GM18517 (cell line): ENCODE measurements around the gene HCRT.
"Not testable (repeated sequence)": the region's sequence is repeated elsewhere in the genome, so short reads cannot be mapped to it uniquely, and the experiment has no call there.

Experiments used
- ATAC-seq: cut with Tn5 transposase; IDR thresholded peaks from one replicate; pipeline ENCODE4 v1.9.1; 2021; ENCODE audit warnings: mild to moderate bottlenecking, moderate library complexity; ENCODE audit not compliant: unreplicated experiment

Gene HCRT

DNA sequence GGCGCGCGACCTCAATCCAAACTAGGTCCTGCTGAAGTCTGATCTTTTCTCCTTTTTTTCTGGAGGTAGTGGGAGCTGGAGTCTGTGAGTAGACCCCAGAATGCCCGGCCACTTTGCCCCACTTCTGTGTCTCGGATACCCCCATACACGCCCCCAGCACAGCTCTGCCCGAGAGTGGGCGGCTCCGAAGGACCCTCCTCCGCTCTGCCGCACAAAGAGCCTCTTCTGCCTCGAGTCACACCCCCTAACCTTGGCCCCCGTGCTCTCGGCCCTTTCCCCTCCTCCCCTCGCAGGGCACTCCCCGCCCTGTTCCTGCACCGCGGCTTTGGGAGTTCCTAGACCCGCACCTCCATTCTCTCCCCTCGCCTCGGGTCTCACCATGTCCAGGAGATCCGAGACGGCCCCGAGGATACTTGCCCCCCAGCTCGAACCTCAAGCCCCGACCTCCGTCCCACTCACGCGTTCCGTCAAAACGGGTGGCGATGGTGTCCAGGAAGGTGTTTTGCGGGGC, 4.8 kb downstream of the HCRT start:
- ATAC-seq = no peak

GRCh38 chr17:42179911-42180410, 5.3 kb downstream of the HCRT start:
- no peak for ATAC-seq

- no peak for ATAC-seq
Measured at GRCh38 chr17:42179335-42179734, 5.9 kb downstream of the HCRT start.

DNA sequence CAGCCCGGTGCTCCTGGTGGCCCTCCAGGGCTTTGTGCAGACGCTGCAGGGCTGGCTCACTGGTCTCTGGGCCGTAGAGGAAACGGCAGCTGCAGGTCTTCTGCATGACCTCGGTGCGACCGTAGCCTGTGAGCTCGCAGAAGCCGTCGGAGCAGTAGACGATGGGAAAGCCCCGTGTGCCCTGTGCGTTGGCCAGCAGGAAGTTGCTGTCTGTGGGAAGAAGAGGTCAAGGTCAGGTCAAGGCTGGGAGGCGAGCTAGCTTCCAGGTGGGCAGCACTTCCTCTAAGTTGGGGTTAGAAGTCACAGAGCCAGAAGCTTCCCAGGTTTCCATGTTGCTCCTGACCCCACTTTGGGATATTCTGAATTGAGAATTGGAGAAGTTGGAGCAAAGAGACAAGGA, 6.4 kb downstream of the HCRT start:
- no peak for ATAC-seq

DNA sequence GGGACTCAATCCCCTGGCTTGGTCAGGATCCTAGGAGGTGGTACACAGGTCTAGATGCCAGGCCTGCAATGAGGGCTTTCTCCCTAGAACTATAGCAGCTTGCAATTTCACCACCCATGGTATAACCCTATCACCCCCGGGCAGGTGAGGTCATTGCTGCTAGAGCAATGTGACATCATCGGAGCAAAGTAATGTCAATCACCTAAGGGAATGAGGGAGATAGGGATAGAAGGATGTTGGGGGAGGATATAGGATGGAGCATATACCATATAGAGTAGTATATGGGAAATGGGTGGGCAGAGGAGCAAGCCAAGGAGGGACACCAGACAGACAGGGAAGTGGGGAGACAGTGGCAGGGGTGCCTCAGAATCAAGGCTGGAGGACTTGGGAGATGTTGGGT, 7.6 kb downstream of the HCRT start:
- ATAC-seq = no peak

DNA sequence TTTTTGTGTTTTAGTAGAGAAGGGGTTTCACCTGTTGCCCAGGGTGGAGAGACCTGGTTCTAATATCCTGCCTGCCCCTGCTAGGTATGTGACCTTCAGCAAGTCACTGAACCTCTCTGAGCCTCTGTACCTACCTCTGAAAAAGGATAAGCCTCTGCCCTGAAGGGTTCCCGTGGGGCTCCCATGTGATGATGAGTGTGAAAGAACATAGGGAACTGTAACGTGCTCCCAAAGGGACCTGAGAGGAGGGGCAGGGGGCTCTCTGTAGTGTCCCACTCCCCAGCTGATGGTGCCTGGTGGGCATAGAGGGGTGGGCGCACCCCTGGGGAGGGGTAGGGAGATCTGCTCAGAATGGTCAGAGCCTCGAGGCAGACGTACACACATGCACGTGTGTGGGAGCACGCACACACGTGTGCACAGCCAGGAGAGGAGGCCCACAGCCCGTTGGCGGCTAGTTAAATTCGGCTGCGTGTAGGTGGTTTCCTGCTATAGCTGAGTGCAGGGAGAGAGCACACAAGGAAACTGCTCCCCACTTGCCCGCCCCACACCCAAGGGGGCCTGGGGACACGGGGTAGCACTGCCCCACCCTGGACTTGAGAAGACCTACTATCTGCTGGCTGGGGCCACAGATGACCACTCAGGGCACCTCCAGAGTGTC, 11.0 kb downstream of the HCRT start:
- ATAC-seq = no peak

DNA sequence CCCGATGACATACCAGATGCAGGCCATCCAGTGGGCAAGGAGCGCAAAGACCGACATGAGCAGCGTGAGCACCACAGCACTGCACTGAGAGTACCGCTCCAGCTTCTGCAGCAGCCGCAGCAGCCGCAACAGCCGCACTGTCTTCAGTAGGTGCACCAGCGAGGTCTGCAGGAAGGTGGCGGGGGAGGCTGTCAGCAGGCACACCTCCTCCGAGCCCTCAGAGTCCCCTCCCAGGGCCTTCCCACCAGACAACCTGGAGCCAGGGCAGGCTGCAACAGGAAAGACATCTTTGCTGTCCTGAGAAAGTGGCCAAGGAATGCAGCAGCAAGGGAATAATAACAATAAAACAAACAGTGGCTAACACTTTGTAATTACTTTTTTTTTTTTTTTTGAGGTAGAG, 13.4 kb downstream of the HCRT start:
- no peak for ATAC-seq

DNA sequence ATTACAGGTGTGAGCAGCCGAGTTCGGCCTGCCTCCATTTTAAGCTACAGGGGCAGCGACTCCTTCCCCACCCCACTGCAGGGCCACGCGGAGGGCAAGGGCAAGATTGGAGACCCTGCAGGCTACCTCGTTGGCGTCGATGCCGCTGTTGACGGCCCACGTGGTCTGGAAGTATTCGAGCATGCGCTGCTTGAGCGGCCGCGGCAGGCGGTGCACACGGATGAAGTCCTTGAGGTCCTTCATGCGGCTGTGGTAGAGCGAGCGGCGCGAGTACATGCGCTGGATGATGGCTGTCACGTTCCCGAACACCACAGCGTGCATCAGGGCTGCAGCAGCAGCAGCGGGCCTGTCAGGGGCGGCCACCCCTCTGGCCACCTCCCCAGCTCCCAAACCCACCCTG, 15.9 kb downstream of the HCRT start:
- no peak for ATAC-seq

DNA sequence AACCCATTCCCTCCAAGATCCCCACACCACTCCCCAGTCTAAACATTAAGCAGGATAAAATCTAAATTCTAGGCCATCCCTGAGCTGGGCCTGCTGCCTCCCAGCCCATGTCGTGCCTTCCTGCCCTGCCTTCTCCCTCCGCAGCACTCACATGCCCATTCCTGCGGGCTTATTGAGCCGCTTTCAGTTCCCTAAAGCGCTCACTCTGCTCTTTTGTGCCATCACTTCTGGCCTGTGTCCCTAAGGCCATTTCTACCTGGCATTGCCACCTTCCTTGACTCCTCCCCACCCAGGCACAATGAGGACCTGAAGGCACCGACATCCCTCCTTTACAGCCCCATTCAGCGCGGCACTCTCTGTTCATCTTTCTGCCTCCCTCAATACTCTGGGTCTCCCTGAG, 17.4 kb downstream of the HCRT start:
- no peak for ATAC-seq

DNA sequence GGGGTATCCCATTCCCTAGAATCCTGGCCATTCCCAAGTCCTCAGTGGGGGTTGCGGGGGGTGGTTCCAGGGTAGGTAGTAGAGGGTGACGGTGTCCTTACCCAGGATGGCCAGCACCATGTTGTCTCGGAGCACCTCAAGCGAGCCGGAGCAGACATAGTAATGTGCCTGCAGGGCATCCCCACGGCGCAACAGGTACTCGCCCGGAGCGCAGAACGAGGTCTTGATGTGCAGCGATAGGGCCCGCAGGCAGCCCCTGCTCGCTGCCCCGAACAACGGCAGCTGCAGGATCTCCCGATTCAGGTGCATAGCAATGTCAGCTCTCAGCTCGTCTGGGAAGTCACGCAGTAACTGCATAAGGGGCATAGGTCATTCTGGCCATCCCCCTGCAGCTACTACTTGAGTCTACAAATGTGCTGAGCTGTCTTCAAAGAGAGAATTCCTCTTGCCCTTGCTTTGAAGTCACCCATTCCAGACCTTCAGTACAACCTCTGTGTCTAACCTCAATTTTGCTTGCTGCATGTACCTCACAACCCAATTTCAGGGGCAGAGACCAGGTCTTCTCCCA, 19.0 kb downstream of the HCRT start:
- no peak for ATAC-seq

DNA sequence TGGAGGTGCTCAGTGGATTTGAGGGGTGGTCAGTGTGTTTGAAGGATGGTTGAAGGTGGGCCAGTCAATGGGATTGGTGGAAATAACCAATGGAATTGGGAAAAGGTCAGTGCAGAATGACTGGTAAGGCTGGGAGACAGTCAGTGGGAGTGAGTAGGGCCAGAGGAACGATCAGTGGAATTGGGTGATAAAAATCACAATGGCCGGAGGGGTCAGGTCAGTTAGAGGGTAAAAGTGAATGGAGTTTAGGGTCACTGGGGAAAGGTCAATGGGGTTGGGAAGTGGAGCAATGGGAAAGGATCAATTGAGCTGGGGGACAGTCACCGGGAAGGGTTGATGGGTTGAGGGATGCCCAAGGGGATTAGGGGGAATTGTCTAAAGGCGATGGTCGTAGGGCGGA, 19.5 kb downstream of the HCRT start:
- no peak for ATAC-seq

DNA sequence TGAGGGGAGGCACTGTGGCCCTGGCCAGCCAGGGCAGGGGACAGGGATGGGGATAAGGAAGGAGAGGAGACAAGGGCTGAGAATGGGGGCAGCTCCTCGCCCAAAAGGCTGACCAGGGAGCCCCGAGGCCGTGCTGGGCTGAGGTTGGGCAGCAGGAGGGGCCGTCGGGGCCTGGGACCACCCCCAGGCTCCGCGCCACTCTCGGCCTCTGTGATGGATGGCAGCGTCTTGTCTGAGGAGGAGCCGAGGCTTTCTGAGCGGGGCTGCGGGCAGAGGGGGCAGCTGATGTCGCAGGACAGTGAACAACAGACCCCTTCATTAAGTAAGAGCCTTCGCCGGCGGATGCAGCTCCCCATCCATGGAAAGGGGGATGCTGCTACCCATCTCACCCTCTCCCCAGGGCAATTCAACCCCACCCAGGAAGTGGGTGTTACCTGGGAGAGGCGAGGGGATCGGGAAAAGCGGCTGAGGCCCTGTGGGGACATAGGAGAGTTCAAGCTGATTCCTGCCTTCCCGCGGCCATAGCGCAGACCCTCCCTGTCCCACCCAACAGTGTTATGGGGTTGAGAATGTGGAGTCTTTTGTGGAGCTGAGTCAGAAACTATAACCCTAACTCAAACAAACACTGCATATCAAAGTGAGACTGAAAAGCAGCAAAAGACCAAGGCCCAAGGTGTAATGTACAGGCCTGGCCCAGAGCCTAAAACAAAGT, 21.4 kb downstream of the HCRT start:
- no peak for ATAC-seq

- no peak for ATAC-seq
Measured at GRCh38 chr17:42163113-42163512, 22.1 kb downstream of the HCRT start.

DNA sequence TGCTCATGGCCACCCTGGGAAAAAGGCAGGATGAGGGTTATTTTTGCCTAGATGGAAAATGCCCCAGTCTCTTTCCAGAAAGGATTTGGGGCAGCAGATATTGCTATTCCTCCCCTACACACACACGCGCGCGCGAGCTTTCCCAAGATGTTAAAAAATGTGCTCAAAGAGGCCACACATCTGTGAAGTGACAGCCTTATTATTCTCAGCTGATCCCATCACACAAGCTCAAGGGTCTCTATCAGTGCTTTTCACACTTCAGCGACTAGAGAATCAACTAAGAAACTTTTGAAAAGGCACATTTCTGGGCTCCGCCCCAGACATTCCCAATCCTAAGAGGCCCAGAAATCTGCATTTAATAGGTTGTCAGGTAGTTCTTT, 24.7 kb downstream of the HCRT start:
- no peak for ATAC-seq

DNA sequence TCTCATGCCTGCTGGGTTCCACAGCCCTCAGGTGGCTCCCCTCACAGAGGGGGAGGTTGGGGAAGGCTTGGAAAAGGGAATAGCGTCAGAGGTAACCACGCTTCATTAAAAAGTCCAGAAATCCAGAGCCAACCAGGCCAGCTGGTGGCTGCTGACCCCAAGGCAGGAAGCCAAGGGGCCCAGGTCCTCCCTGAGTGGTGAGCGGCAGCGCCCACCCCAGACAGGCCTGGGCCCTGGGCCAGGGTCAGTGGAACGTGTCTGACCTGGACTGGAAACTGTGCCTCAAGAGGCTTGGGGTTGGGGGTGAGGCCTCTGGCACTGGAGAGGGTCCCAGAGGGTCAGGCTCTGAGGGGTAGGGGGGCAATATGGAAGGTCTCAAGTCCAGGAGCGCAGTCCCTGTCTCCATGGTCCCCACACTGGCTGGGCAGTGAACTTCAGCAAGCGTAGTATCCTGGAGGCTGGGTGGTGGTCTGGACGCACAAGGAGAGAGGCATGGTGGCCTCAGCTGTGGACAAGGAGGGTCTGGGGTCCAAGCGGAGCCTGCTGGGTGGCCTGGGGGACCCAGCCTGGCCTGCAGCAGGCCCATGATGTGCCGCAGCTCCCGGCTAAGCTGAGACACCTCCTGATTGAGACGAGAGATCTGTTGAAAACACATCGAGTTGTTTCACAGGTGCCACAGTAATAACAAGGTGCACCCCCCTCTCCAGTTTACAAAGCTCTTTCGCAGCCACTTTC, 25.3 kb downstream of the HCRT start:
- ATAC-seq = no peak

DNA sequence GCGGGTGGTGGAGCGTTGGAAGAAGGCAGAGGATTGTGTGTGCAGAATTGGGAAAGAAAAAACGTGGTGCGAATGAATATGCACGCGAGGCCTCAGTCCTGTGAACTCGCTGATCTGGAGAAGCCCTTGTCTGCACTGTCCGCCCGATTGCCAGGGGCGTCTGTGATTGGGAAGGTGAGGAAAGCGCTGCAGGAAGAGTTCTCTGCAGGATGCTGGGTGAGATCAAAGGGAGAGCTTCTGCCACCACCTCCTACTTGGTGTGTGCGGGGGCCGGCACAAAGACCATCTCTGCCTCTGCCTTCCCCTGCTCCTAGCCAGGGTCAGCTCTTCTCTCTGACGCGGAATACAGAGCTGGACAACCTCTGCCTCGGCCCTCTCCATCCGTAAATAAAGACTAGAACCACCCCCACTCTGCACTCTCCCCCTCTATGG, 29.6 kb downstream of the HCRT start:
- ATAC-seq = no peak

- ATAC-seq = no peak
Measured at GRCh38 chr17:42153919-42154742, 31.1 kb downstream of the HCRT start.

DNA sequence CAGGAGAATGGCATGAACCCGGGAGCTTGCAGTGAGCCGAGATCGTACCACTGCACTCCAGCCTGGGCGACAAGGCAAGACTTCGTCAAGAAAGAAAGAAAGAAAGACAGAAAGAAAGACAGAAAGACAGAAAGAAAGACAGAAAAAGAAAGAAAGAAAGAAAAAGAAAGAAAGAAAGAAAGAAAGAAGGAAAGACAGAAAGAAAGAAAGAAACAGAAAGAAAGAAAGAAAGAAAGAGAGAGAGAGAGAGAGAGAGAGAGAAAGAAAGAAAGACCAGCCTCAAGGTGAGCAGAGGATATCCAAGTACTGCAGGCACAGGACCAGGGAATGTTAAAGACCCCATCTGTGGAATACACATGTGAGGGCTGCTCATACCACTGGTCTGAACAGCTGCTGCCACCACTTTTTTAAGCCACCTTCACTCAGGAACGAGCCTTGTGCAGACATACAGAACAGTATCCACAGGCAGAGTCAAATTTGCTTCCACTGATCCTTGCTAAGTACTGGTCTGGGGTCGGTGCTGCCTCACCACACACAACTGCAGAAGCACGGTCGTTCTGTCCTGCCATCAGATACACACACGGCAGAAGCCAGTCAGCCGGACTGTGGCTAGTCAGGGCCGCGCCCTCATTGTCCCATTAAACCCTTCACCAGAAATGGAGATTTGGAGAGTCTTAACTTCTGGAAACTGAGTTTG, 38.2 kb downstream of the HCRT start:
- no peak for ATAC-seq

DNA sequence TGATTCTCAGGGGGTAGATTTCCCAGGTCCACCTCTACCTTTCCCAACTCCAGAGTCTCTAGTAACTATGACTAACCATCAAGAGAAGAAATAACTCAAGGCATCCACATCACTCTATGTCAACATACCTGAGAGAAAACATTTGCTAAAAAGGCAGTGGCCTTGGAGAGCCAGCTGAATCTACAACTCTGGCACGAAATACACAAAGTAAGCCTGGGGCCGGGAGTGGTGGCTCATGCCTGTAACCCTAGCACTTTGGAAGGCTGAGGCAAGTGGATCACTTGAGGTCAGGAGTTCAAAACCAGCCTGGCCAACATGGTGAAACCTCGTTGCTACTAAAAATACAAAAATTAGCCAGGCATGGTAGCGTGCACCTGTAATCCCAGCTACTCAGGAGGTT, 42.1 kb downstream of the HCRT start:
- not testable (repeated sequence) for ATAC-seq

DNA sequence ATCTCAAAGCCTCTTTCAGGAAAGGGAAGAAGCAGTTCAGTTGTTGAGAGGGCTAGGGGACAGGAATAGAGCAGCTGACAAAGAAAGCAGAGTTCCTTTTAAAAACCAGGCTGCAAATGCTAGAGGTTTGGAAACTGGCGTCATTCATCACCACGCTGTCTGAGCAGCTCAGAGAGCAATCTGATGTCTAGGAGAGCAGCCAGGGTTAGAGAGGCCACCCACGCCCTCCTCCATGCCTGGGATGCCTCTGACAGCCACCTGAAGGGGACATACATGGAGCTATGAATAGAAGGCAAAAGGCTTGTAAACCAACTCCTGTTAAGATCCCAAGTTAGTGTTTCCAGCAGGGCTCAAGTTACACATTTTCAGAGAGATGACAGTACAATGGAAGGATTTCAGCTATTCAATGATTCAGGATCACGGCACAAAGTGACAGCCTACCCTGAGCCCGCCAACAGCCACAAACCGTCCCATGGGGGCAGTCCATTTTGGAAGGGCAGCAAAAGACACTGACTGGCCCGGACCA, 42.8 kb downstream of the HCRT start:
- no peak for ATAC-seq
